HG03025 (cell line): Measurements from ENCODE around the gene FAM161B.
"Not testable (repeated sequence)": the region's sequence is repeated elsewhere in the genome, so short reads cannot be mapped to it uniquely, and the experiment has no call there.

ENCODE experiments used
- ATAC-seq: cut with Tn5 transposase; IDR thresholded peaks from one replicate; pipeline ENCODE4 v1.9.1; 2021; ENCODE audit warnings: mild to moderate bottlenecking, moderate library complexity; ENCODE audit not compliant: unreplicated experiment, low FRiP score

Gene FAM161B, protein sequence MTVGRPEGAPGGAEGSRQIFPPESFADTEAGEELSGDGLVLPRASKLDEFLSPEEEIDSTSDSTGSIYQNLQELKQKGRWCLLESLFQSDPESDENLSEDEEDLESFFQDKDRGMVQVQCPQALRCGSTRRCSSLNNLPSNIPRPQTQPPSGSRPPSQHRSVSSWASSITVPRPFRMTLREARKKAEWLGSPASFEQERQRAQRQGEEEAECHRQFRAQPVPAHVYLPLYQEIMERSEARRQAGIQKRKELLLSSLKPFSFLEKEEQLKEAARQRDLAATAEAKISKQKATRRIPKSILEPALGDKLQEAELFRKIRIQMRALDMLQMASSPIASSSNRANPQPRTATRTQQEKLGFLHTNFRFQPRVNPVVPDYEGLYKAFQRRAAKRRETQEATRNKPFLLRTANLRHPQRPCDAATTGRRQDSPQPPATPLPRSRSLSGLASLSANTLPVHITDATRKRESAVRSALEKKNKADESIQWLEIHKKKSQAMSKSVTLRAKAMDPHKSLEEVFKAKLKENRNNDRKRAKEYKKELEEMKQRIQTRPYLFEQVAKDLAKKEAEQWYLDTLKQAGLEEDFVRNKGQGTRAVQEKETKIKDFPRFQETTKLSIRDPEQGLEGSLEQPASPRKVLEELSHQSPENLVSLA

DNA sequence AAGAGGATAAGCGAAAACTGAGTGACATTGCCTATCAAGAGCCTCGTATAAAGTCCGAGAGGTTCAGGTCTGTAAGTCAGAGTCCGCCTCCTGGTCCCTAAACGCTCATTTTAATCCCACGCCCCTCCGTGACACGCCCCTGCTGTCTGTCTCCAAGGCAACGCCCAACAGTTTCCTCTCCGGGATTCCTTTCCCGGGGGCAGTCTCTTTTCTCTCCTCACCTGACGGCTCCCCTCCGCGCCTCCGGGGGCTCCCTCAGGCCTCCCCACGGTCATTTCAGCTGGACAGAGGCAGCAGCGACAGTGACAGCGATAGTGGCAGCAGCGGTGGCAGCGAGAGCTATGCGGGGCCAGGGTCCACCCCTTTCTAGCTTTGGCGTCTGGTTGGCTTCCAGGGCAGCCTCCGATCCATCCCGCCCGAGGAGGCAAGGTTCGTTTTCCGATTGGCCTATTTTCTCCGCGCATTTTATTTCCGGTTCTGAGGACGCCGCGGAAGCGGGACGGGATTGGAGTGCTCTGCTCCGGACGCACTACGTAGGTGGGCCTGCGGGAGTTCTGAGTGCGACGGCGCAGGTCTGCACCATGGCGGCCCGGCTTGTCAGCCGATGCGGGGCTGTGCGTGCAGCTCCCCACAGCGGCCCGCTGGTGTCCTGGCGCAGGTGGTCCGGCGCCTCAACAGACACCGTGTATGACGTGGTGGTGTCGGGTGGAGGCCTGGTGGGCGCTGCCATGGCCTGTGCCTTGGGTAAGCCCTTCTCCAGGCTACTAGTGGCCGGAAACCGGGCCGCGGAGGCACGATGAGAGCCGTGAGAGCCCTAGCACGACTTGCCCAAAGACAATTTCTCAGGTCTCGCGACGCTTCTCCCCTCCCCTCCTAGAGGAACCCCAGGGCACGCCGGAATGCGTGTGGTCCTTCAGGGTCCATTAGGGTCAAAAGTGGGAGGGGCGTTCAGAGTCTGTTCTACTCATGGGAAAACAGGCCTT lies at the start of gene FAM161B, which contains the start of gene COQ6:
TSS of gene FAM161B (minus strand) at position 343 of the 983 bp plus-strand sequence. CDS start at position 275, 68 bp downstream.
TSS of gene COQ6 (plus strand) at position 551 of the 983 bp plus-strand sequence. CDS start at position 582, 31 bp downstream.
- peak; percentile 84 for ATAC-seq

DNA sequence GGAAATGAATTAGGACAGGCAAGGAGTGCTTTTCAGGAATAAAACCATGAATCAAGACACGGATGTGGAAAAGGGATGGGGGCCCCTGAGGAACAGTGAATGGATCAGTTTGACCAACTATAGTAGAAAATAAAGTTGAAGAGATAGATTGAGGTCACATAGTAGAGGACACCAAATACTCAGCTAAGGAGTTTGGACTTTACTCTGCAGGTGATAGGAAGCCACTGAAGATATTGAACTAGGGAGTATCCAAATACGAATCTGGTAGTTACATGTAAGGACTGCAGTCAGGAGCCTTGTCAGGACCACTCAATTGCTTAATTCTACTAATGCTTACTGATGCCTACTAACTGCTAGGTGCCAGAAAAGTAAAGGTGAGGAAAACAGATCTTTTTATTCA lies 48.8 kb upstream of the FAM161B start:
- no peak for ATAC-seq

GRCh38 chr14:73997944-73998447 lies 48.1 kb upstream of the FAM161B start:
- no peak for ATAC-seq

- ATAC-seq = no peak
Observed at GRCh38 chr14:73997108-73997943, 47.4 kb upstream of the FAM161B start.

- ATAC-seq = no peak
Observed at GRCh38 chr14:73996731-73997107, 46.8 kb upstream of the FAM161B start.

DNA sequence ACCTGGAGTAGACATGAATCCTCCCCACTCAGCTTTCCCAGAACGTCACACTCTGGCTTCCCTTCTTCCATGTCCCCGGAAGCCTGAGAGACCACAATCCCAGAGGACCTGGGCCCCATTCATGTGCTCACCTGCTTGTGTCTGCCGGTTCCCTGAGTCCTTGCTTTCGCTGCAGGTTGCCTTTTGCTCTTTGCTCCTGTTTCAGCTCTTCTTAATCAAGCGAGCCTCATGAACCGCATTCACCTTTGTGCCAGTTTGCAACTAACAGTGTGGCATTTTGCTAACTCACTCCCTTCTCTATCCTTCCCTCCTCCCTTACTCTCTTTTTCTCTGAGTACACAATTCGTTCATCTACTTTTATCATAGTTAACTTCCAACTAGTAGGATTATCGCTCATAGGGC lies 46.1 kb upstream of the FAM161B start:
- no peak for ATAC-seq

- not testable (repeated sequence) for ATAC-seq
Observed at GRCh38 chr14:73994926-73995325, 45.0 kb upstream of the FAM161B start.

DNA sequence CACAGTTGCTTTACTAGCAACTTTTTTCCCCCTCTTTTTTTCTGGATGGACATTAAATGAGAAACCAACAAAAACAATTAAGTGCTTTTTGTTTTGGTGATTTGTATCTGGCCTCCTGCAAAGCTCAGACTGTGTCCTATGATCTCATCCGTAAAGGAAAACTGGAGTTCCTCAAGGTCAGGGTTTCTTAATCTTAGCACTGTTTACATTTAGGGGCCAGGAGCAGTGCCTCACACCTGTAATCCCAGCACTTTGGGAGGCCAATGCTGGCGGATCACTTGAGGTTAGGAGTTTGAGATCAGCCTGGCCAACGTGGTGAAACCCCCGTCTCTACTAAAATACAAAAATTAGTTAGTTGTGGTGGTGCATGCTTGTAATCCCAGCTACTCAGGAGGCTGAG lies 41.2 kb upstream of the FAM161B start:
- no peak for ATAC-seq

GRCh38 chr14:73988656-73989055 lies 38.8 kb upstream of the FAM161B start:
- ATAC-seq = not testable (repeated sequence)

DNA sequence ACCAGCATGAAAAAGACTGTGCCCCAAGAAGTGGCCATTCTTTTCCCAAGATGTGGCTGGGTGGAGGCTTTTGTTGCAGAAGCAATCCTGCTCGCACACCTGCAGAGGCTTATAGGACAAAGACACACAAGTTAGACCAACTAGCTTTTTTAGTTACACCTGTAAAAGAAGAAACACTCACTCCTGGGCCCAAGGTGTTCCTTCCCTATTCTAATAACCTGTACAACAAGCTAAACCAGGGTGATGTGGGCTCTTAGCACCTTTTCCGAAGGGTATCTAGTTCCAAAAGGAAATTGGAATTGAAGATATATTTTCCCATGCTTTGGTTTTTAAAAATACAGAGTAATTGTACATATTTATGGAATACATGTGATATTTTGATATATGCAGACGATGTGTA lies 38.2 kb upstream of the FAM161B start:
- no peak for ATAC-seq

GRCh38 chr14:73977896-73978295 lies 28.0 kb upstream of the FAM161B start:
- ATAC-seq = no peak

- ATAC-seq = no peak
Observed at GRCh38 chr14:73976125-73976524, 26.2 kb upstream of the FAM161B start.

DNA sequence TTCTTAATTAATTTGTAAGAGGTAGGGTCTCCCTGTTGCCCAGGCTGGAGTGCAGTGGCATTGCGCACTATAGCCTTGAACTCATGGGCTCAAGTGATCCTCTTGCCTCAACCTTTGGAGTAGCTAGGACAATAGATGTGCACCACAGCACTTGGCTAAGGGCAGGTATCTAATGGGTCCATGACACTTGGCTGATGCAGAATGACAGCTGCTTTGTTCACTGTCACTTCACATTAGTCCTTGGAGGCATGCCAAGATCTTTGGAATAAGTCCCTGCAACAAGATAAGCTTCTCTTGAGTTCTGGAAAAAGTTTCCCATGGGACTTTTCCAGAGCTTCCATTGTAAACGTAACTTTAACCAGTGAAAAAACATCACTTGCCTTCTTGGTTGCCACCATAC lies 23.6 kb upstream of the FAM161B start:
- ATAC-seq = no peak

GRCh38 chr14:73968885-73969284 lies 19.0 kb upstream of the FAM161B start:
- no peak for ATAC-seq

DNA sequence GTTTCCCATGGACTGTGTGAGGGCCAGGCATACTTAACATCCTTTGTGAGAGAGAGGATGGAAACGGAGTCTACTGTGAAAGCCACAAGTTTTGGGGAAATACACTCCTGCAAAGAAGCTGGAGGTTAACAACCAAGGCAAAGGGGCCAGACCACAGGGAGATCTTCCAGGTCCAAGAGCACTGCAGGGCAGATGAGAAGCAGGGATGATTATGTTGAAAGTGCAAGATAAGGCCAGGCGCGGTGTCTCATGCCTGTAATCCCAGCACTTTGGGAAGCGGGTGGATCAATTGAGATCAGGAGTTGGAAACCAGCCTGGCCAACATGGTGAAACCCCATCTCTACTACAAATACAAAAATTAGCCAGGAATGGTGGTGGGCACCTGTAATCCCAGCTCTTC lies 15.3 kb upstream of the FAM161B start:
- no peak for ATAC-seq

- no peak for ATAC-seq
Observed at GRCh38 chr14:73961192-73961591, 11.3 kb upstream of the FAM161B start.

DNA sequence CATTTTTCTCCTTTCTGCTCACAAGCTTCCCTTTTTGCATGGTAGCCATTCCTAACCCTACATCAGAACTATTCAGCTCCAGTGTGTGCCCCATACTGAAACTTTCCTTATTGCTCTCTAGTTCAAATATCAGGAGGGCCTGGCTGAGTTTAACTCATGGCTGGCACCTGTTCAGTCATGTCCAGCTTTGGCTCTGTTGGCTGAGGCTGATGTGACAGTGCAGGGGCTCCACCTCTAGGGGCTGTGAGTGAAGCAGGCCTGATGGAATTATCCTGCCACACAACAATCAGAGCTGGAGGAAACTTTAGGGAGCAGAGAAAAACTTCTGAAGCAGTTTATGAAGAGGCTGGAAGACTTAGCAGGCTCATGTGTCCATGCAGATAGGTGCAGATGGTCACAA lies 8.7 kb upstream of the FAM161B start:
- no peak for ATAC-seq

DNA sequence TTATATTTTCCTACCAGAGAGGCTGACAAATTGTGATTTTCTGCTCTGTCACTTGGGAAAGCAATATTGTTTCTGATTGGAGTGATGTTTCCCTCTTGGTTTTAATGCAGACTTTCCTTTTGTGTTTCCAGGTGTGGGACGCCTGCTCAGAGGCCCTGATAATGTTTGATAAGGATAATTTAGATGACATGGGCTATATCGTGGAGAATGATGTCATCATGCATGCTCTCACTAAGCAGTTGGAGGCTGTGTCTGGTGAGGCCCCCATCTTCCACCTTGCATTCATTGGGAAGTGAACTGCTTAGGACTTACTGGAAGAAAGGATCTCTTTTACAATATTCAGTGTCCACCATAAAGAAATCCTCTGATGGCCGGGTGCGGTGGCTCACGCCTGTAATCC lies 5.8 kb upstream of the FAM161B start:
- no peak for ATAC-seq

GRCh38 chr14:73953731-73954130 lies 3.8 kb upstream of the FAM161B start:
- no peak for ATAC-seq
